Skin of body (tissue), 2 donors: ENCODE data around the gene NEURL1. TPM values are rescaled to one million over a fixed set of nuclear protein-coding genes. Genes with fewer than 3 reads are reported as not detected.
"Not testable (repeated sequence)": the region's sequence is repeated elsewhere in the genome, so short reads cannot be mapped to it uniquely, and the experiment has no call there.

Source experiments
- DNase-seq: peaks from one replicate; lab custom pipeline; 2025; lab: John Stamatoyannopoulos, UW
- total RNA-seq: library from RNA; depleted of rRNA; stranded (reverse); fragments of >200 nt; gene quantifications from one replicate; pipeline ENCODE4 v1.2.3, GENCODE V29; 2014

NEURL1 gene
- total RNA-seq, 1 donor from 2014 or later = 2.1 TPM

DNA sequence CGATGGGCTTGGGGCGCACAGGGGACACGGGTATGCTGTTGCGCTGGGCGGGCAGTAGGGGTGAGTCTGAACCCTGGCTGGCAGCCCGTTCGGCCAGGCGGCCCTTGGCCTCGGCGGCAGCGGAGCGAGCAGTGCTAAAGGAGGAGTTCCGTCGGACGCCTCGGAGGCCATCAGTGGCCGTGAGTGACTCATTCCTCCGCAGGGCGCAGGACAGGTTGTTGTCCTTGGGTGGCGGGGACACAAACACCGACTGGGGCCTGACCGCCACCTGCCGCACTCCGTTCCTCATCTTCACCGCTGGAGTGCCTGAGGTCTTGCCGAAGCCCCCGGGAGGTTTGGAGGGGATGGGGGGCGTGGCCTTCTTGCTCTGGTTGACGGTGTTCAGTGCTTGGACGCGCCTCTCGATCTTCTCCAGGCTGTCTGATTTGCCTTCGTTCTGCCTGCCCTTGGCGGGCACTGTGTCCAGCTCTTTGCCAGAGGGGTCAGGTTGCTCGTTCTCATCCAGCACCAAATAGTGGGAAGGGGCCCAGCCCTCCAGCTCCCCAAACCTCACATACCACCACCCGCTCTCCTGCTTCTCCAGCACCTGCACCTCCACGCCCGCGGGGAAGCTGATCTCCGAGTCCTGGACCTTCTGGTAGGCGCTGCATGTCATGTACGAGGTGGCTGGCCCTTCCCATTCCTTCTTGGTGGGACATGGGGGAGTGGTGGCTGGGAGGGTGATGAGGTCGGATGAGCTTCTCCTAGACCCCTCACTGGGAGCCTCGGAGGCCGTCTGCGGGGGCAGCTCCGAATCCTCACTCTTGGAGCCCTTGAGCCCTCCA, 108.7 kb downstream of the NEURL1 start:
- DNase-seq = no peak

DNA sequence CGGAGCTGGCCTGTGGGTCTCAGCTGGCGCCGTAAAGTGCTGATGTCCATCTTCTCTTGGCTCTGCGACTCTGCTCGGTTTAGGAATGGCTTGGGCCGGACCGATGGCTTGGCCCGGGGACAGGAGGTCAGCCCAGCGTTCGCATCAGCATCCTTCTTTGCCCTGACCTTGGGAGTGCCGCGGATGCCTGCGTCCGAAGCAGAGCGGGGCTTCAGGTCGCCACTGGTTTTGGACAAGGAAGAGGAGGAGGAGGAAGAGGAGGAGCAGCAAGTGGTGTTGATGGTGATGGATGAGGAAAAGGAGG, 109.3 kb downstream of the NEURL1 start:
- no peak for DNase-seq

DNA sequence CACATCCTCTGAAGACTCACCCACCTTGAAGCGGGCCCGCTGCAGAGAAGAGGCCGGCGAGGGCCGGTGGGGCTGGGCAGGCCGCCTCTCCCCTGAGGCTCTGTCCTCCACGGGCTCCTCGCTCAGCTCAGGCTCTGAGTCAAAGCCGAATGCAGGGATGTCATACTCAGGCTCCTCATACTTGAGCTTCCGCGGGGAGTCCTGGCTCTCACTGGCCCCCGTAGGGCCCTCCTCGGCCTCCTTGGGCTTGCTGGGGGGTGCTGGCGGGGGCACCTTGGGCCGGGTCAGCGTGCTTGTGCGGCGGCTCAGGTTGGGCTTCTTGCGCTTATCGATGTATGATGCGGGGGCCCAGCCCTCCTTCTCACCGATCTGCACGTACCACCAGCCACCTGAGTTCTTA, 109.9 kb downstream of the NEURL1 start:
- DNase-seq = no peak

DNA sequence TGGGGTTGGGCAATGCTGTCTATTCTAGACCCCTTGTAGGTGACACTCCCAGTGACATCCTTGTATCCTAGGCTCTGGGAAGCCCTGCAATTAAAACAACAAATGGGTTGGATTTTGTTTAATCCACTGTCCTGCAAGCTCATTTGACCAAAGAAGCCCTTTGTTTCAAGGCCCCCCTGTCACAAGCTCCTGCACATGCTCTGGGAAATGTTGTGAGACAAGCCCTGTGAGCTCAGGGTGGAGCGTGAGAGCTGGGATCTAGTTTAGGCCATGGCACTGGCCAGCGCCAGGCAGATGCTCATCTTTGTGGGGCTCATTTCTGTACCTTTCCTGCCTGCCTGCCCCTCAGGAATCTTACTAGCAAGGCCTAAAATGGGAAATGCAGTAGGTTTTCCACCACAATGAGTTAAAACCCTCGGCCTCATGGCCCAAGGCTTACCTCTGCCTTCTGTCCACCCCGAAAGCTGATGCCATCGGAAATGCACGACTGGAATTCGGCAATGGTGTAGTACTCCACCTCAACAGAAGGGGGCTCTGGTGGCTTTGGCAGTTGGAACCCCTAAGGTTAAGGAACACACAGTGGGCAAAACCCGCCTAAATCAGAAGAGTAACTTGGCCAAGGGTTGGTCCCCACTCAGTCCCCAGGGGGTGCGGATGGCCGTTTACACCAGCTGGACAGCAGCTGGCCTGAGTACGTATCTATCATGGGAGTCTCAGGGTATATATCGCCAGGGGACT, 112.0 kb downstream of the NEURL1 start:
- no peak for DNase-seq

DNA sequence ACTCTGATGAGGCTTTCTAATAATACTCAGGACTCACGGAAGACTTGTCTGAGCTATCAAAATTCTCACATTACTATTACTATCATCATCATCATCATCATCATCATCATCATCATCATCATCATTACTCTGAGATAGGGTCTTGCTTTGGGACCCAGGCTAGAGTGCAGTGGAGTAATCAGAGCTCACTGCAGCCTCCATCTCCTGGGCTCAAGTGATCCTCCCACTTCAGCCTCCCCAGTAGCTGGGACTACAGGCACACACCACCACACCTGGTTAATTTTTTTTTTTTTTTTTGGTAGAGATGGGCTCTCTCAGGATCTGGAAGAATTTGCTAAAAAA, 112.6 kb downstream of the NEURL1 start:
- not testable (repeated sequence) for DNase-seq

DNA sequence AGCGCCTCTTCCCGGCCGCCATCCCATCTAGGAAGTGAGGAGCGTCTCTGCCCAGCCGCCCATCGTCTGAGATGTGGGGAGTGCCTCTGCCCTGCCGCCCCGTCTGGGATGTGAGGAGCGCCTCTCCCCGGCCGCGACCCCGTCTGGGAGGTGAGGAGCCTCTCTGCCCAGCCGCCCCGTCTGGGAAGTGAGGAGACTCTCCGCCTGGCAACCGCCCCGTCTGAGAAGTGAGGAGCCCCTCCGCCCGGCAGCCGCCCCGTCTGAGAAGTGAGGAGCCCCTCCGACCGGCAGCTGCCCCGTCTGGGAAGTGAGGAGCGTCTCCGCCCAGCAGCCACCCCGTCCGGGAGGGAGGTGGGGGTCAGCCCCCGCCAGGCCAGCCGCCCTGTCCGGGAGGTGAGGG, 113.5 kb downstream of the NEURL1 start:
- DNase-seq = not testable (repeated sequence)

DNA sequence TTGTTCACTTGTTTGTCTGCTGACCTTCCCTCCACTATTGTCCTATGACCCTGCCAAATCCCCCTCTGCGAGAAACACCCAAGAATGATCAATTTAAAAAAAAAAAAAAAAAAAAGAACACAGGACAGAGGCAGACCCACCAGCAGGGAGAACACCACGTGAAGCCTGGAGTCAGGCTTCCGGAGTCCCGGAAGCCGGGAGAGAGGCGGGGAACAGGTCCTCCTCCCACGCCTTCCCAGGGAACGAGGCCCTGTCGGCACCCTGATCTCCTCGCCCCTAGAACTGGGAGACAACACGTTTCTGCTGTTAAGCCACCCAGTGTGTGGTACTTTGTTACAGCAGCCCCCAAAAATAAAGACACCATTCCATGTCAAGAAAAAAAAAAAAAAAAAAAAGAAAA, 114.6 kb downstream of the NEURL1 start:
- DNase-seq = not testable (repeated sequence)

DNA sequence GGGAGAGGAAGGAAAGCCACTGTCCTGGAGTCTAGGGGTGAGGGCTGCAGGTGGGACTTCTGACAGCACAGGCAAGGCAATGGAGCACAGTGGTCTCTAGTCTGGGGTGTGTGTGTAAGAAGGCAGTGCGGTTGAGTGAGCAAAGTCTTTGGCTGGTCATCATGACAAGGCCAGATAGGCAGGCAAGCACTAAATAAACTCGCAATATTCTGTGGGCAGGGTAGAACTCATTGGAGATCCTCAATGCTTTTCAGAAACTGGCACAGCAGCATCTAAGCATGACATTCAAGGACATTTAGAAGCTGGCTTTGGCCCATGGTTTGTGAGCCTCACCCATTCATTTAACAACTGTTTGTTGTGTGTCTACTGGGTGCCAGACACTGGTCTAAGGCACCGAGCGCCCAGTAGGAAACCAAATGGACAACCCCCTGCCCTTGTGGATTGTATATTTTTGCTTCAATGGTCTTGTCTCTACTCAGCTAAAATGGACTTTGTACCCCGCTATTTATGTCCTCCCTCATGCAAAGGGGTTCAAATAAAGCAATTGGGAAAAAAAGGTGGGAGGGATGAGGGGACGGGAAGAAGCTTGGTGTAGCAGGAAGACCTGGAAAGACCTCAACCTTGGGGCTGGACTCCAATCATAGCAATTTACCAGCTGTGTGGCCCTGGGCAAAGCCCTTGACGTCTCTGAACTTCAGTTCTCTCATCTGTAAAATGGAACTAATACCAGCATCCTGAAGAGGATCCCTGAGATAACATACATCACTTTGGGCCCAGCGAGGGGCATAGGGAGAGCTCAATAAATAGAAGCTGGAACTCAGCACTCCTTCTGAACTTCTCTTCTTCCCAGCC, 116.0 kb downstream of the NEURL1 start:
- DNase-seq = no peak

DNA sequence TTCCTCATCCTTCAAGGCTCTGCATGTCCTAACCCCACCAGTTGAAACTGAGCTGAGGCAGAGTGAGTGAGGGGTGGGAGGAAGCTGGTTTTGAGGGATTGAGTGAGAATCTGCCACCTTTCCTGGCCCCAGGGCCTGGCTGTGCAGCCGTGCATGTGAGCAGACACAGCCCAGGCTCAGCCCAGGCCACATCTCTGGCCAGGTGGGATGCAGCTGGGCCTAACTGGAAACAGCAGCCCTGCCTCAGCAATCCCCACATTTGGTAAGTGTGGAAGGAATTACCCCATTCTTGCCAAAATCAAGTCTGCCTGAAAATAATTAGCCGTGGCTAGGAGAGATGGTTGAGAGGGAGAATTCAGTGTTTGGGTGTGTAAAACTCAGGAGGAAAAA, 116.6 kb downstream of the NEURL1 start:
- peak; percentile 31 for DNase-seq

DNA sequence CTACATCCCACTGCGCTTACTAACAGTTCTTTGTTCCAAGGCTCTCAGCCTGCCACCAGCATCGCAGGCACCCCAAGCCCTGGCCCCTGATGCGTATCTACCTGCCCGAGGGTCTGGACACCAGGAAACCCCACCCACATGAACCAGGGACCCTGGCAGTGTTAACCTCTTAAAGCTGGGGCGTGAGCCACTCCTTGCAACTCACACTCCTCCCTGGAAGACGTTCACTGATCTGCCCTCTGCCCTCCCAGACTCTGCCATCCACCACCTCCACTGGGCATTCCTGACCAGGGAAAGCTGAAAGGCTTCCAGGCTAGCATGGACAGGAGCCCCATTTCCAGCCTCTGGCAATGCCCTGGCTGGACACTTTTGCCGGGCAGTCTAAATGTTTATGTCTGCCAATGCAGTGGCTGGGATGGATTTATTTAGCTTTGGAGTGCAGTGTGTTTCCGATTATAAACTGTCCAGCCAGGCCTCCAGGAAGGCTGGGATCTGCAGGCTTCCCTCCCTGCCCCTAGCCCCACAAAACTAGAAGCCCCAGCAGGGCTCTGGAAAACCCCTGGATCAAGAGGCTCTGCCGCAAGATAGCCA, 117.5 kb downstream of the NEURL1 start:
- no peak for DNase-seq

DNA sequence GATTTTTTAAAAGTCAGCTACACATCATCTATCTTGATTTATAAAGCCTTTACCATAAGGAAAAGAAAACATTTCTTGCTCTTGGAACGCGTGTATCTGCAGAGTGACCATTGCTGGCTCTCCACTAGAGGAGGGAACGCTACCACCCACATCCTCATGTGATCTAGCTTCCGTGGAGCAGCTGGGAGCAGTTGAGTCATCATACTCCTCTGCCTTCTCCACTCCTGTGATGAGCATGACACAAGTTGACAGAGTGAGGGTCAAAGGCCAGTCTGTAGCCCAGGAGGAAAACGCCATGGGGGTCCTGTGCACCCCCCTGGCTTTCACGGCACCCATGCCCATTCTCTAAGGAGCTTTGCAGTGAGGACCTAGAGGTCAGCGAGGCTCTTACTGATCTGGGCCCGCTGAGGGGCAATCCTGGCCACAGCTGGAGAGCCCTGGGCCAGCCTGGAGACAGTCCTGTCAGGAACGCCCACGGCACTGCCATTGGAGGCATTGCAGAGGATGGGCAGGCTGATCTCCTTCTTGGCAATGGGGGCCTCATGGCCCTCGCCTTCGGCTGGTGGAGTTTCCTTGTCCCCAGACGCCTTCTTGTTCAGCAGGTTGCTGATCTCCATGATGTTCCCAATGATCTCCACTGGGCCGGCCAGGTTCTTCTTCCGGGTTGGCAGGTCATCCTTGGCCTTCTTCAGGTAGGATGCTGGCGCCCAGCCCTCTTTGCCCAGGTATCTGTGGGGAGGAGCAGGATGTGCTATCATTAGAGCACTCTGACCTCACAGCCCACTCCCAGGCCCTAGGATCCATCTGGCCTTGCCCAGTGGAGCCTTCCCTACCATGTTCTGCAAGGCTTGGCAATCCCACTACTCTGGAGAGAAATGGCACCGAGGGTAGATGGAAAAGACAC, 119.2 kb downstream of the NEURL1 start:
- DNase-seq = no peak

DNA sequence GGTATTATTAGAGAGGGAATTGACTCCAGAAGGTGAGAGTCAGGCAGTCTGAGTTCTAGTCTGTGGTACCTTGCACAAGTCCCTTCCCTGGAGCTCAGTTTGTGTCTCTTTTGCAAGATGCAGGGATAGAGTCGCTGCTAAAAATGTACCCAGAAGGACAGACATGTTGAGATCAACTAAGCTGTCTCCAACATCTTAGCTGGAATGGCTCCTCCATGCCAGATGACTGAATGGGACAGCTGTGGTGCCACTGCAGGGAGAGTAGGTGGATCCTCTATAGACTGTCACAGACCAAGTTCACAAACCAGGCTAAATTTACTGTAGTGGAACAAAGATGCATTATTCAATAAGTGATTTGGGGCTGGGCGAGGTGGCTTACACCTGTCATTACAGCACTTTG, 120.1 kb downstream of the NEURL1 start:
- DNase-seq = no peak

DNA sequence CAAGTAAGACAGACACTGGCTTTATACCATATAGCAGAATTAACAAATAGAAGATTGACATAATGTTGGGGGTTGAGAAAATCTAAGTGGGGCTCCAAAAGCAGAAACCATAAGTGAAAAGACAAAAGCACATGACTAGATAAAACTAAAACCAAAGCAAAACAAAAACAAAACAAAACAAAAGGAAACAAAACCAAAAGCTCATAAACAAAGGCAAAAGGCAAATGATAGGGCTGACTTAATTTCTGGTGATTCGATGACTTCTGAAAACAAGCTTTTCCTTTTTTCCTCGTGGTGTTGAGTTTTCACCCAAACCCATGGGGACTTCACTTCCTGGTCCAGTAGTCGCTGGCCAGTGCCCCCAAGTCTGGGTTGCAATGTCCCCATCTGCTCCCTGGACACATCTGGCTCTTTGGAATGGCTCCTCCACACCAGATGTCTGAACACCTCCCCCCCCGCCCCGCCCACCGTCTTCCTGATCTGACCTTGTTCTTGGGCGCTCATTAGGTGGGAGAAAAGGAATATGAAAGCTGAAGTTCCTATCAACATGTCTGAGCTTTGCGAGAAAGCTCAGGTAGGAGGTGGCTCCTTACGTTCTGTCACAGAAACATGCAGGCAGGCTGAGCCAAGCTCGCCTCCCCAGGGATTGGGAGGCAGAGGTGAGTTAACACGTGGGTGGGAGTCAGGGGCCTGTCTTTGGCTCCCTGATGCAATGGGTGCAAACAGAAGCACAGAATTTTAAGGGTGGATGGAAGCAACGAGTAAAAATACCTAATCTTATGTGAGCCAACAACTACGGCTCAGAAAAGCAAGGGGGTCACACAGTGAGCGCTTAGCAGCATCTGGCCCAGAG, 121.0 kb downstream of the NEURL1 start:
- peak; percentile 78 for DNase-seq

DNA sequence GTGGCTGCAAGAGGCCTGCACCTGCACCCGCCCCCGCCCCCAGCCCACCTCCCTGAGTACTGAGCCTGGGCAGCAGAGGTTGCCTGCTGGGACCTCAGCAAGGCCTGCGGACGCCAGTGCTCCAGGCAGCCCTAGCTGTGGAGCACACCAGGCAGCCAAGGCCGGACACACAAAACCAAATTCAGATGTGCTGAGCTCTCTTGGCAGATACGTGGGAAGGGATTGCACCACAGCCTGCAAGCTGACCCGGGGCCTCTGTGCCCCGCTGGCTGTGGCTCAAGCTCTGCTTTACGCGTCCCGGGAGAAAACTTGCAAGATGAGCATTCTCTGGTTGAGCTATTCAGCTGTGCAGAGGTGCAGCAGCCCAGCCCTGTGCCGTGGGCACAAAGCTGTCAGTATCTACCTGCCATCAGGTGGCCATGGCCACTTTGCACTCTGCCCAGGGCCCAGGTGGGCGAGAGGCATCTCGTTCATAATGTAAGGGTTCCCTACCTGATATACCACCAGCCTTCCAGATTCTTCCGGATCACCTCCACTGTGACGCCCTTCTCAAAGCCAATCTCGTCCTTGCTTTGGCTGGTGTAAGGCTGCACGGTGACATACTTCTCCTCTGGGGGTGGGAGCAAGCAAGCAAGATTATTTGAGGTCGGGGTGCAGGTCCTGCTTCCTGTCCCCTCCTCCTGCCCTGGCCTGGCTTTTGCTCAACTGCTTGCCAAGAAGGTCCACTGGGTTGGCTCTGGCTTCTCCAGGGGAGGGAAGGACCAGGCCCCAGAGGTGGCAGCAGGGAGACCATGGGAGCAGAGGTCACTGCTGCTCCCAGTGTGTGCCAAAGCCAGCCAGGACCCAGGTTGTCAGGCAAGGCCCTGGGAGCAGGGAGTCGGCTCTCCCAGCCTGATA, 123.4 kb downstream of the NEURL1 start:
- peak; percentile 54 for DNase-seq

DNA sequence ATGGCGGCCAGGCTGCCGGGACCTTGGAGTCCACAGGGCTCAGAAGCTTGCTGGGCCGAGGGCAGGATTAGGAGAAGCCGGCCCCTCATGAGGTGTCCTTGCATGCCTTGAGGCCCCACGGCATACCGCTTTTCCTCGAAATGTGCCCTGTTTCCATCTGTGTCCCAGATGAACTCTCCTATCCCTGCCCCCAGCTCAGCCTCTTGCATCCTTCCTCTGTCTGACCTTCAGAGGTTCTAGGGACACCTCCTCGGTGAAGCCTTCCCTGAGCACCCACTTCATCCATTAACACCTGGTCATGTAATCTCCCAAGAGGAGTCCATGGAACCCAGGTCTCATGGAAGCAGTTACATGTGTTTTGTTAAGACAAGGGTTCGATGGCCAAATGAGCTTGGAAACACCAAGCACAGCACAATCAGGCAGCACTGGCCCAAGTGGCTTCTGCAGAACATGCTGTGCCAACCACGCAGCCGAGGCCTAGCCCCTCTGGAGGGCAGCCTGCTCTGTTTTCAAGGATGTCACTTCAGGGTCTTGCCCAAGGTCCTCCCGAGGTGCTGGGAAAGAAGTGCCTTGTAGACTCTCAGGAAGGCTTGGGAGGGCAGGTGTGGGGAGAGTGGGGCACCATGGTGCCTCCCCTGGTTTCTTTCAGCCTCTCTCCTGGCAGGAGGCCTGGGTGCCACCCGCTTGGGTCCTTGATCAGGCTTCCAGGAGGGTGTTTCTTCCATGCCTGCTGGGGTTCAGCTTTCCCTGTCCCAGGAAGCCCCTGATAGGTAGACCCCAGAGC, 124.3 kb downstream of the NEURL1 start:
- DNase-seq = no peak

DNA sequence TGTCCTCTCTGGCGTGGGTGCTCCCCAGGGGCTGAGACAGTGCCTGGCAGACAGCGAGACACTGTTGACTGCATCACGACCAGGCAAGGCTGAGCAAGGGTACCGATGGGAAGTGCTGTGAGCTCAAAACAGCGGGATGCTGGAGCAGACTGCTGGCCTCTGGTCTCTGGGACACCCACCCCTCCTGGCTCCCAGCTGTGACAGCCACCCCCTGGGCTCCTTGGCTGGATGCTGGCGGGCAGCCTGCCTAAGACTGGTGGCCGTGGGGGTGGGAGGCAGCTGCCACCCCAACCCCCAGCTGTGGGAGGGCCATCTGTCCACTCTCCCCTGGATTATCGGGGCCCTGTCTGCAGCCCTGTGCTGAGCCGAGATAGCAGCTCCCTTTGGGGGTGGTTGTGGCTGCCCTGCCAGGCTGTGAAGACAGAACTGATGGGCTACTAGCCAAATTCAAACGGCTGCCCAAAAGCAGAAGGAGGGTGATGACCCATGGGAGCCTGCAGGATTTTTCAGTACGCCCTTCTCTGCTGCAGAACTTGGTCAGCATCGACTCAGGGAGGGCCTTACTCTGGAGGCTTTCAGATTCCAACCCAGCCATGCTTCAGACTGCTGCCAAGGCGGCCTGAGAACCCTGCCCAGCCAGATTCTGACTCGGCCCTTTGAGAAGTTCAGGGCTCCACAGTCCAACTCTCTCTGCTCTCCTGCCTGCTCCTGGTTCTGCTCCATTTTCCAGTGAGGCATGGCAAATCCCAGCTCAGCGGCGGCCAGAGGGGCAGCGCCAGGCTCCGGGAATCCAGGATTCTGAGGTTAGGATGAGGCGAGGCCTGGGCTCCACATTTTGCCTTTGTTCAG, 125.3 kb downstream of the NEURL1 start:
- peak; percentile 31 for DNase-seq
